H9 (cell line): ENCODE results near the gene USP8. TPM values are rescaled to one million over a fixed set of nuclear protein-coding genes. Genes with fewer than 3 reads are reported as not detected.

Source experiments
- DNase-seq: peaks from one replicate; pipeline ENCODE4 v3.0.0-alpha.2; 2017
- H2AFZ ChIP-seq: one replicate; pipeline ENCODE4 v1.6.1; 2013; ENCODE audit warnings: mild to moderate bottlenecking, low read length, control low read depth, moderate library complexity
- H2AK5ac ChIP-seq: 2 replicates; pipeline ENCODE4 v1.6.1; 2013; ENCODE audit warnings: low read length, control low read depth, mixed read lengths; ENCODE audit not compliant: insufficient read length
- H2BK120ac ChIP-seq: one replicate; pipeline ENCODE4 v1.6.1; 2013; ENCODE audit warnings: low read depth, mild to moderate bottlenecking, low read length, control low read depth, inconsistent platforms; ENCODE audit not compliant: poor library complexity, severe bottlenecking
- H2BK12ac ChIP-seq: 2 replicates; pipeline ENCODE4 v1.6.1; 2013; ENCODE audit warnings: low read length, control low read depth, mixed read lengths, low read depth; ENCODE audit not compliant: insufficient read length
- H2BK15ac ChIP-seq: 2 replicates; pipeline ENCODE4 v1.6.1; 2013; ENCODE audit warnings: low read depth, low read length, control low read depth
- H2BK20ac ChIP-seq: one replicate; pipeline ENCODE4 v1.6.1; 2013; ENCODE audit warnings: low read depth, mild to moderate bottlenecking, low read length, control low read depth, inconsistent platforms; ENCODE audit not compliant: poor library complexity, severe bottlenecking
- H2BK5ac ChIP-seq: 2 replicates; pipeline ENCODE4 v1.6.1; 2013; ENCODE audit warnings: low read length, control low read depth, mixed read lengths; ENCODE audit not compliant: insufficient read length
- H3K14ac ChIP-seq: 2 replicates; pipeline ENCODE4 v1.6.1; 2013; ENCODE audit warnings: low read length, control low read depth; ENCODE audit not compliant: insufficient read depth
- H3K18ac ChIP-seq: 2 replicates; pipeline ENCODE4 v1.6.1; 2013; ENCODE audit warnings: low read depth, mild to moderate bottlenecking, mixed read lengths, low read length, control low read depth; ENCODE audit not compliant: insufficient read length
- H3K23ac ChIP-seq: 2 replicates; pipeline ENCODE4 v1.6.1; 2013; ENCODE audit warnings: low read length, control low read depth, mixed read lengths, low read depth; ENCODE audit not compliant: insufficient read length
- H3K23me2 ChIP-seq: 2 replicates; pipeline ENCODE4 v1.6.1; 2013; ENCODE audit warnings: low read depth, mild to moderate bottlenecking, mixed read lengths, low read length, control low read depth; ENCODE audit not compliant: insufficient read length, poor library complexity, severe bottlenecking
- H3K27ac ChIP-seq: 2 replicates; pipeline ENCODE4 v1.5.1; 2013; ENCODE audit warnings: low read length, control low read depth, mixed read lengths, low read depth; ENCODE audit not compliant: insufficient read length
- H3K27me3 ChIP-seq: 2 replicates; pipeline ENCODE4 v1.6.1; 2013; ENCODE audit warnings: low read length, control low read depth, inconsistent platforms; ENCODE audit not compliant: insufficient read depth
- H3K4ac ChIP-seq: 2 replicates; pipeline ENCODE4 v1.6.1; 2013; ENCODE audit warnings: low read depth, mild to moderate bottlenecking, control low read depth, inconsistent platforms, low read length, moderate library complexity
- H3K4me1 ChIP-seq: 2 replicates; pipeline ENCODE4 v1.6.1; 2013; ENCODE audit warnings: low read length, control low read depth, inconsistent platforms; ENCODE audit not compliant: insufficient read depth
- H3K4me2 ChIP-seq: 2 replicates; pipeline ENCODE4 v1.6.1; 2013; ENCODE audit warnings: low read length, control low read depth, mixed read lengths; ENCODE audit not compliant: insufficient read length, insufficient read depth
- H3K56ac ChIP-seq: 2 replicates; pipeline ENCODE4 v1.6.1; 2013; ENCODE audit warnings: low read depth, mild to moderate bottlenecking, mixed read lengths, low read length, control low read depth; ENCODE audit not compliant: insufficient read length
- H3K79me1 ChIP-seq: 2 replicates; pipeline ENCODE4 v1.6.1; 2013; ENCODE audit warnings: low read depth, mild to moderate bottlenecking, moderate library complexity, low read length, control low read depth, inconsistent platforms; ENCODE audit not compliant: insufficient read depth, poor library complexity, severe bottlenecking
- H3K79me2 ChIP-seq: 2 replicates; pipeline ENCODE4 v1.6.1; 2013; ENCODE audit warnings: low read length, control low read depth, inconsistent platforms; ENCODE audit not compliant: insufficient read depth
- H3K9ac ChIP-seq: 2 replicates; pipeline ENCODE4 v1.6.1; 2013; ENCODE audit warnings: low read length, control low read depth, mixed read lengths; ENCODE audit not compliant: insufficient read length; ENCODE audit errors: extremely low read depth
- H3K9me3 ChIP-seq: one replicate; pipeline ENCODE4 v1.6.1; 2013; ENCODE audit warnings: low read depth, low read length, inconsistent platforms; ENCODE audit not compliant: control insufficient read depth
- H3T11ph ChIP-seq: one replicate; pipeline ENCODE4 v1.6.1; 2013; ENCODE audit warnings: mild to moderate bottlenecking, low read length, control low read depth, inconsistent platforms
- H4K20me1 ChIP-seq: one replicate; pipeline ENCODE4 v1.6.1; 2013; ENCODE audit not compliant: control insufficient read depth, insufficient read length, insufficient read depth
- H4K5ac ChIP-seq: 2 replicates; pipeline ENCODE4 v1.6.1; 2013; ENCODE audit warnings: low read depth, mild to moderate bottlenecking, mixed read lengths, low read length, control low read depth; ENCODE audit not compliant: insufficient read length
- H4K8ac ChIP-seq: replicated peaks from 2 replicates; pipeline ENCODE4 v1.6.1; 2013; ENCODE audit warnings: low read length, control low read depth, mixed read lengths, low read depth; ENCODE audit not compliant: insufficient read length
- H4K91ac ChIP-seq: 2 replicates; pipeline ENCODE4 v1.6.1; 2013; ENCODE audit warnings: low read depth, mild to moderate bottlenecking, moderate library complexity, mixed read lengths, low read length, control low read depth; ENCODE audit not compliant: insufficient read length
- H3K27ac Mint-ChIP-seq, 3 experiments: 2 replicates in 2 of 3; 3 replicates in 1 of 3; pipeline ENCODE4 v1.8.0; 2020 to 2021; ENCODE audit warnings: mixed read lengths in 3 of 3, mild to moderate bottlenecking in 1 of 3, moderate library complexity in 1 of 3
- H3K27me3 Mint-ChIP-seq: 2 replicates; pipeline ENCODE4 v1.8.0; 2021; ENCODE audit warnings: low read depth, mild to moderate bottlenecking, moderate library complexity, mixed read lengths
- H3K36me3 Mint-ChIP-seq, 3 experiments: 2 replicates in 2 of 3; 3 replicates in 1 of 3; pipeline ENCODE4 v1.8.0; 2020 to 2021; ENCODE audit warnings: low read depth in 3 of 3, mixed read lengths in 3 of 3; ENCODE audit not compliant: insufficient read depth in 1 of 3
- H3K4me1 Mint-ChIP-seq, 2 experiments: 2 replicates each; pipeline ENCODE4 v1.8.0; 2020; ENCODE audit warnings: mixed read lengths in 2 of 2
- H3K4me3 Mint-ChIP-seq, 2 experiments: 2 replicates in 1 of 2; 3 replicates in 1 of 2; pipeline ENCODE4 v1.8.0; 2020 to 2021; ENCODE audit warnings: mild to moderate bottlenecking in 2 of 2, mixed read lengths in 2 of 2, moderate library complexity in 1 of 2
- H3K9me3 Mint-ChIP-seq, 2 experiments: 2 replicates in 1 of 2; 3 replicates in 1 of 2; pipeline ENCODE4 v1.8.0; 2020; ENCODE audit warnings: mild to moderate bottlenecking in 2 of 2, mixed read lengths in 2 of 2, moderate library complexity in 1 of 2
- CTCF ChIP-seq: fragments of 200-600 bp; sonication (generic); conservative IDR thresholded peaks from 3 replicates; pipeline ENCODE4 v1.8.0; 2021; ENCODE audit warnings: antibody characterized with exemption, mild to moderate bottlenecking
- WGBS: extraction: QIAGEN DNeasy Blood & Tissue Kit; methylation state at CpG from one replicate; pipeline ENCODE4 v1.1.7; 2013; ENCODE audit warnings: missing lambda C conversion rate, low lambda C conversion rate, mixed read lengths; ENCODE audit not compliant: insufficient read length; ENCODE audit errors: extremely low coverage; 5-methylcytosine and 5-hydroxymethylcytosine counted together
- total RNA-seq: library from RNA; stranded (reverse); gene quantifications from 2 replicates; pipeline ENCODE4 v1.2.1, GENCODE V29; 2021

Gene USP8
- total RNA-seq, 1 experiment from 2014 or later = 67.1 TPM

GRCh38 chr15:50549326-50549725 lies 125.1 kb downstream of the USP8 start:
- H2AFZ ChIP-seq = no peak overlapping the region
- no peak overlapping the region for H4K5ac ChIP-seq
- WGBS = no CpG with 5 or more reads among the region's 7 CpGs
- no peaks in the 10 kb centered on the region; a peak in 1 of 5 replicates for H3K9me3 Mint-ChIP-seq
- H3K36me3 Mint-ChIP-seq = no peaks in the 10 kb centered on the region; a peak in 1 of 7 replicates
- no peaks in the 10 kb centered on the region for H3K79me1 ChIP-seq
- no peak overlapping the region for H3K27ac ChIP-seq
- H2BK15ac ChIP-seq = no peak overlapping the region
- H3K27me3 Mint-ChIP-seq = peaks cover 2% of the 10 kb centered on the region
- no peaks in the 10 kb centered on the region for H3K9me3 ChIP-seq
- TF ChIP-seq CTCF = no peak
- no peak overlapping the region for H2BK5ac ChIP-seq
- H3K9ac ChIP-seq = no peak overlapping the region
- H3K4me2 ChIP-seq = no peak overlapping the region
- H3K14ac ChIP-seq = no peak overlapping the region
- H3K4me3 Mint-ChIP-seq = no peak overlapping the region
- no peak overlapping the region for H3K18ac ChIP-seq
- no peak overlapping the region for H2BK20ac ChIP-seq
- no peaks in the 10 kb centered on the region; the same call in 1 of the 2 replicates for H3K4me1 ChIP-seq
- H3K79me2 ChIP-seq = no peaks in the 10 kb centered on the region
- no peak overlapping the region for H2BK12ac ChIP-seq
- no peak overlapping the region for H3T11ph ChIP-seq
- H4K8ac ChIP-seq = no peak overlapping the region
- no peak overlapping the region for H3K4ac ChIP-seq
- no peak for DNase-seq
- H3K23me2 ChIP-seq = no peaks in the 10 kb centered on the region
- H3K23ac ChIP-seq = no peak overlapping the region
- H4K91ac ChIP-seq = no peak overlapping the region
- no peak overlapping the region; a peak in 1 of 7 replicates for H3K27ac Mint-ChIP-seq
- no peaks in the 10 kb centered on the region for H3K27me3 ChIP-seq
- peaks cover 7% of the 10 kb centered on the region in 2 experiments for H3K4me1 Mint-ChIP-seq
- no peak overlapping the region for H2BK120ac ChIP-seq
- H2AK5ac ChIP-seq = no peak overlapping the region
- H4K20me1 ChIP-seq = no peaks in the 10 kb centered on the region
- H3K56ac ChIP-seq = no peak overlapping the region
